ENCODE results near the gene SYCN. TPM values are rescaled to one million over a fixed set of nuclear protein-coding genes. Genes with fewer than 3 reads are reported as not detected.

The SYCN gene
- total and polyA plus RNA-seq, 2 donors (not counting 3 experiments of a cell fraction or from before 2014, with no cell fraction given) = not detected

GRCh38 chr19:39232708-39233107, 28.6 kb upstream of the SYCN start:
- Histone ChIP-seq H4K20me1 (replicated peaks; ENCODE audit: control insufficient read depth, extremely low read depth, insufficient read depth, low read length) (no peaks in the 10 kb centered on the region), H2AFZ (ENCODE audit: low read depth, low read length) (no peak overlapping the region), H3K4me3 (replicated peaks in 1 of 3; ENCODE audit: insufficient read depth in 1 of 3, low read depth in 1 of 3, low read length in 3 of 3) (no peak overlapping the region), H3K36me3 (ENCODE audit: control insufficient read depth in 2 of 2, extremely low read depth in 1 of 2, insufficient read depth in 2 of 2, low read length in 2 of 2) (no peaks in the 10 kb centered on the region), H3K79me2 (ENCODE audit: control insufficient read depth, insufficient read depth, low read length) (no peaks in the 10 kb centered on the region), H3K9ac (replicated peaks; ENCODE audit: extremely low read depth, insufficient read depth, low read length) (no peak overlapping the region), H3K9me3 (replicated peaks; ENCODE audit: control insufficient read depth, insufficient read depth, low read length) (no peaks in the 10 kb centered on the region), H3K4me1 (ENCODE audit: control insufficient read depth, extremely low read depth, insufficient read depth, low read length) (no peaks in the 10 kb centered on the region), H3K27ac (ENCODE audit: insufficient read depth, low read depth, low read length) (no peak overlapping the region), H3K9me1 (replicated peaks; ENCODE audit: control insufficient read depth, extremely low read depth, insufficient read depth, low read length) (no peaks in the 10 kb centered on the region), H3K4me2 (ENCODE audit: insufficient read depth, low read length) (no peak overlapping the region), H3K27me3 (ENCODE audit: control insufficient read depth in 2 of 2, insufficient read depth in 2 of 2, low read length in 2 of 2) (no peaks in the 10 kb centered on the region)
- ChIA-PET POLR2A (no interaction called here), CTCF (no interaction called here)
- no peak for TF ChIP-seq JUN (IDR thresholded peaks at IDR 0.05; ENCODE audit: borderline replicate concordance, insufficient read depth, insufficient read length, low read depth)
- no peak for TF ChIP-seq GATA2 (IDR thresholded peaks at IDR 0.05; ENCODE audit: insufficient read depth, insufficient read length, low read depth, low read length)
- no peak for TF ChIP-seq MYC (IDR thresholded peaks at IDR 0.05; ENCODE audit: low read depth, low read length)
- no peak for TF ChIP-seq POLR2A (IDR thresholded peaks at IDR 0.05; ENCODE audit: low read depth, low read length)
- TF ChIP-seq FOS (IDR thresholded peaks at IDR 0.05; ENCODE audit: borderline replicate concordance, insufficient read depth, low read length) = no peak
- no peak for TF ChIP-seq CTCF (IDR thresholded peaks at IDR 0.05; ENCODE audit: extremely low read depth in 1 of 2, insufficient read depth in 1 of 2, low read depth in 1 of 2, low read length in 2 of 2)
- no peak for TF ChIP-seq POLR2AphosphoS5 (IDR thresholded peaks at IDR 0.05; ENCODE audit: insufficient read depth, low read depth, low read length)
- TF ChIP-seq MAX (IDR thresholded peaks at IDR 0.05; ENCODE audit: insufficient read depth, insufficient read length) = no peak
- TF ChIP-seq EZH2 (IDR thresholded peaks at IDR 0.05; ENCODE audit: borderline replicate concordance, low read depth, low read length, severe bottlenecking) = no peak
- BruUV-seq (replicated peaks) = no TSS peak
- dilution Hi-C loops (cut with MboI; ENCODE audit: extremely low pct_ligation_motif_present, low sequenced_read_pairs) = no loop called here
- no peak for FAIRE-seq
- intact Hi-C loops (cut with micrococcal nuclease) = no loop called here
- DNase-seq (ENCODE audit: low read depth, low spot score) = no peak
